HG03175 (cell line): ENCODE measurements around the gene RAC2.

ENCODE experiments used
- ATAC-seq: cut with Tn5 transposase; IDR thresholded peaks from one replicate; pipeline ENCODE4 v1.9.1; 2021; ENCODE audit warnings: mild to moderate bottlenecking, moderate library complexity; ENCODE audit not compliant: unreplicated experiment

The RAC2 gene

DNA sequence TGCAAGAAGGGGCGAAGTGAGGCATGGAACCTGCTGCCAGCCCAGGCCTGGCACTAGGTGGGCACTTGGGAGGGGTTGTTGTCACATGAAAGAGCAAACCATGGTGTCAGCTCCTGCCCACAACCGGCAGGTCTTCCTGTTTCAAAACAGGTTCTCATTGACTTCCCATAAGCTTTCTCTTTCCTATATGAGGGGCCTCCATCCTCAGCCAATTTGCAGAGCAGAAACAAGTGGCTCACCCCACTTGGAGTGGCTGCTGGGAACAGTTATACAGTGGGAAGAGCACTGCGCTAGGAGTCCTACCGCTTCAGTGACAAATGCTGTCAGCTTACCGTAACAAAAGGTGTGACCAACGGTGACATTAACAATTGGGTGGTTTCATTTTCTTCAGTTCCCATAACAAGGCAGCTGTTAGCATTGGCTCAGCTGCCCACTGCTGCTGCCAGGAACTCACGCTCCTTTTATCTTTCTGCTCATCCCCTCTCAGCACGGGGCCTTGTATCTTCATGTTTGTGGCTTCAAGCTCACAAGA is 21.6 kb downstream of the RAC2 start:
- no peak for ATAC-seq

DNA sequence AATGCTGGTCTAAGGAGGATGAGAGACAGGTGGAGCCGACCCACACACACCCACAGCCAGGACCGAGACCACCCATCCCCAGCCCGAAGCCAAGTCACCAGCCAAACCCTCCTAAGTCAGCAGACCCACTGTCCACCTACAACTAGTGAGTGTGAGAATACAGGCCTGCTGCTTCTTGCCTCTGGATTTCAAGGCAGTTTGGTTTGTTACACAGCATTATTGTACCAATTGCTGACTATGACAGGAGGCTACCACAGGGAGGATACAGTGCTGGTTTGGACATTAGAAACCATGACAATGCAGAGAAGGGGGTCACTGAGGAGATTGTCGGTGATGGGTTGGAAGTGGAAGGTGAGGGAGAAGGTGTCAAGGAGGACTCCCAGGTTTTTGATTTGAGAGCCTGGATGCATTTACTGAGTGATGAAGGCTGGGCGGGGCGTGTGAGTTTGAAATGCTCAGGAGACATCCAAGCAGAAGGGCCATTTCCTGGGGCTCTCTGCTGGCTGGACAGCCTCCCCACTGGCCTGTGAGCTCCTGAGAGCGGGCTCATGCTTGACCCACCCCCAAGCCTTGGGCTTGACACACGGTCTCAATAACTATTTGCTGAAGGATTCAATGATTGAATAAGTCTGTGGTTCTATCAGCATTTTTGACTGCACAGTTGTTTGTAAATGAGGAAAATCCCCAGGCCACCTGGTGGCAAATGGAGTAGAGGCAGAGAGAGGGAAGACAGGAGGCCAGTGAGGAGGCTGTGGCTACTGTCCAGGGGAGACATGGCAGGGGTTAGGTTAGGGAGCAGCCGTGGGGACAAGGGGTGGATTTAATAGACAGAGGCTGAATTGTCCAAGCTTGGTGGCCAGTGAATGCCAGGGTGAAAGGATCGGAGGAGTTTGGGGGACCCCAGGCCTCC is 22.4 kb downstream of the RAC2 start:
- ATAC-seq = no peak

DNA sequence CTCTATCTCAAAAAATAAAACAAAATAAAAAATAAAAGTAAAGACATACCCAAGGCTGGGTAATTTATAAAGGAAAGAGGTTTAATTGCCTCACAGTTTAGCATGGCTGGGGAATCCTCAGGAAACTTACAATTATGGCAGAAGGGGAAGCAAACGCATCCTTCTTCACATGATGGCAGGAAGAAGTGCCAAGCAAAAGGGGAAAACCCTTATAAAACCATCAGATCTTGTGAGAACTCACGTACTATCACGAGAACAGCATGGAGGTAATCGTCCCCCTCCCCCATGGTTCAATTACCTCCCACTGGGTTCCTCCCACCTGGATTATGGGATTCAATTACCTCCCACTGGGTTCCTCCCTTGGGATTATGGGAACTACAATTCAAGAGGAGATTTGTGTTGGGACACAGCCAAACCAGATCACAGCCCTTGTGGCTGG is 23.5 kb downstream of the RAC2 start:
- ATAC-seq = no peak

DNA sequence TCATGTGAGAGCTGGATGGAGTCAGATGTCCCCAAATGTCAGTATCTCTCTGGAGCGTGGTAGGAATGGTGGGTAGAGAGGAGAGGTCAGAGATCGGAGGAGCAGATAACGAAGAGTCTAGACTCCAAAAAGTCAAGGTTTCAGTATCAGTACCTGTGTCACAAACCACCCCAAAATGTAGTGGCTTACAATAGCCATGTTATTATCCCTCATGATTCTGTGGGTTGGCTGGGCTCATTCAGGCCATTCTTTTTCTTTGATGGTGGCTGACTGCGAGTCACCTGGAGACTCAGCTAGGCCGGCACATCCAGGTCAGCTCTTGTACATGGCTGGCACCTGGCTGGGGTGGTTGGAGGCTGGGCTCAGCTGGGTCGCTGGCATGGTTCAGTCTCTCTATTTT is 24.5 kb downstream of the RAC2 start:
- ATAC-seq = no peak

DNA sequence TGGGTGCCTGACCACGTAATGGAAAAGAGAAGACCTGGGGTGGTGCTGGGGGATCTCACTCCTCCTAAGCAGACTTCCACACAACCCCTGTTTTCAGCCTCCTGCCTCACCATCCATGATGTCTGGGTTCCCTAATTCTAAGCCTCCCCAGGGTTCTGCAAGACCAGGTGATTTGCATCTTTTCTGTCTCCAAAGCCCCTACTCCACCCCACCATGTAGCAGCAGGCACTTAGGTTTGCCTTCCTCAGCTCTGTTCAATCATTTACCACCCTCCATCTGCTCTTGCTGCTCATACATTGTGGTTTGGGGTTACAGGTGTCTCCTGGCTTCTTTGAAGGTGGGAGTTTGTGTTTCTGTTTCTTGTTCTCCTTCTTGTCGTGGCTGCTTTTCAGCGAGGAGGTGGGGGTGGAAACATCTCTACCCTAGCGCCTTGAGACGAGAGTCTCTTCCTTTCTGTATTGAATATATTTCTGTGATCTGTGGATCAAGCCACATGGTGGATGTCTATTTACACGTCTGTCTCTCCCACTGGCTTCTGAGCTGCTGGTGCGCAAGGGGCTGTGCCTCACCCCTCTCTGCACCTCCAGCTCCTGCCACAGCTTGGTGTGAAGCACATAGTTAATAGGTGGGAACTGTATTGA is 25.2 kb downstream of the RAC2 start:
- ATAC-seq = peak; percentile 88

DNA sequence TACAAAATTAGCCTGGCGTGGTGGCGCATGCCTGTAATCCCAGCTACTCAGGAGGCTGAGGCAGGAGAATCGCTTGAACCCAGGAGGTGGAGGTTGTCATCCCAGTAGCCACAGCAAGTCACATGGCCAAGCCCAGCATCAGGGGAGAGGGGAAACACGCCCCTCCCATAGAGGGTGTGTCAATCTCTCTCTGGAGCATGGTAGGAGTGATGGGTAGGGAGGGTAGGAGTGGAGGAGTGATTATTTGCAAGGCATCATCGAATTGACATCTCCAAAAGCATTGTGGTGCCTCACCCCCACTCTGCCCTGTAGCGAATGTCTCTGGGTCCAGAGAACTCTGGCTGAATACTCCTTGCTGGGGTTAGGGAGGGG is 25.7 kb downstream of the RAC2 start:
- ATAC-seq = no peak

DNA sequence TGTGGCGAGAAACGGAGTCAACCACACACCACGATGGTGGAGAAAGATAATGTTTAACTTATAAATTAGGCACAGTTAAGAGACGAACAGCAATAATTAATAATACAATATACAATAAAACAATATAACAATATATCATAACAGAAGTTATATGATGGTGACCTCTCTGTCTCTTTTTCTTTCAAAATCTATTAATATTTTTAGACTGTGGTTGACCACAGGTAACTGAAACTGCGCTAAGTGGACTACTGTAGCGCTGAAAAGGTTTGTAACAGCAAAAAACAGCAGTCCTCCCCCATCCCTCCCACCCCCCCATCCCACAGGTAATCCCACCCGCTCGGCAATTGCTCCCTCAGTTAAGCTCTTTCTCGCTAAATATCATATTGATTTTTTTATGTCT is 28.2 kb downstream of the RAC2 start:
- no peak for ATAC-seq

DNA sequence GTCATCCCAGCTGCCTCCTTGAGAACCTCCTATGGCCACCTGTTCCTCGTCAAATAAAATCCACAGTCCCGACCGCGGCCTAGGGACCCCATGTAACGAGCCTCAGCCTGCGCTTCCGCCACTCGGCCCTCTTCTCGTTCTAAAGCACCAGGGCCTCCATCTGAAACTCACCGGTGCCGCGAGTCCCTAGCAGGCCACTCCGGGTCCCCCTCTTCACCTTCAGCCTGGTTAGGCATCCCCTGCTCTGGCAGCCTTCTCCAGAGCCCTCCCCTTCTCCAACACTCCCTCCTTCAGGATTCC is 29.4 kb downstream of the RAC2 start:
- ATAC-seq = no peak

DNA sequence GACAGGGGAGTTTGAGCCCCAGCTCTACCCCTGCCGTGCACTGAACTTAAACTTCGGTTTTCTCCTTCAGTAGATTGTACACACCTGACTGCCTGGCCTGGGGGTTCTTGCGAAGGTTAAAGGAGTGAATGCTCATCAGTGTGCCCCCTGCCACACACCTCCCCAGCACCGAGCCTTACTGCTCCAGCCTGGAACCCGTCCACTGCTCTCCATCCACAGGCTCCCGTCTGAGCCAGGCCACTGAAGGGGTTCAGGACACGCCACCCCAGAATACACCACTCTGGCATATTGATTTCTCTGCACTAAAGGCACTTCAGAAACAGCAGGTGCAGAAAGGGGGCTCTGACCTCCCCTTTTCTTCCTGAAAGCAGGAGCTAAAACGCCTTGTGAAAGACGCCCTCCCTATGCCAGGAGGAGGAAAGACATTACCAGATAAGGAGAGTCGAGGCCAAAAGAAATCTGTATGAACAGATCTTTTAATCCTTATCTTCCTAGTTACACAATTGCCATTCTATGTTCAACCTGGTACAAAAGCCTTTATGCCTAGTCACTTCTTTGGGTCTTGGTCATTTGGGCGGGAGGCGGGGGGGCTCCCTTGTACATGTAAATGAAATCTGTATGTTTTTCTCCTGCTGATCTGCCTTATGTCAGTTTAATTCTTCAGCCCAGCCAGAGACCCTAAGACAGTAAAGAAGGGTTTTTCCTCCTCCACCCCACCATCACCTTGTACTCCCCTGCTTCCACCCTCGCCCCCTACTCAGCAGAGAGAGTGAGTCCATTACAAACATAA is 29.9 kb downstream of the RAC2 start:
- ATAC-seq = no peak

DNA sequence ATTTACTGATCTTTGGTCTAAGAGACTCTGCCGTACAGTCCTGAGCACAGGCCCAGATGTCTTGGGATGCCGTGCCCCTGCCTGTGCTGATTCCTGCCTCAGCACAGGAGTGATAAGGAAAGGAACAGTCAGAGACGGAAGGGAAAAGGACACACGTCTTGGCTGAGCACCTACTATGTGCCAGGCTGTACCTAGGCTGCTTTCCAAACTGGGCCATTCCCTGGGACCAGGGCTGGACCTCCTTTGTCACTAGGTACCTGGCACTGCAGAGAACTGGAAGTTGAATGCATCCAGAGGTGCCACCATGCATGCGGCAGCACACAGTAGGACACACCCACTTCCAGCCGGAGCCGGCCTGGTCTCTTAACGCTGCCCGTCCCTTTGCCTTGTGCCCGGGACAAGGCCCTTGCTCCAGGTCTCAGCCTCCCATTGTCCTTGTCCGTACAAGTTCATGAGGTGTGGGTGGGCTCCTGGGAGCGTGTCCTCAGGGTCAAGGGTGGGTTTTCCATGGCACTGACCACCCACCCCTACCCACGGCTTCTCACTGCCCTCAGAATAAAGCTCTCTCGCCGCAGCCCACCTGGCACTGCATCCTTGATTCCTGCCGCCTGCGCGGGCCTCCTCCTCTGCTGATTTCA is 30.7 kb downstream of the RAC2 start:
- ATAC-seq = no peak

DNA sequence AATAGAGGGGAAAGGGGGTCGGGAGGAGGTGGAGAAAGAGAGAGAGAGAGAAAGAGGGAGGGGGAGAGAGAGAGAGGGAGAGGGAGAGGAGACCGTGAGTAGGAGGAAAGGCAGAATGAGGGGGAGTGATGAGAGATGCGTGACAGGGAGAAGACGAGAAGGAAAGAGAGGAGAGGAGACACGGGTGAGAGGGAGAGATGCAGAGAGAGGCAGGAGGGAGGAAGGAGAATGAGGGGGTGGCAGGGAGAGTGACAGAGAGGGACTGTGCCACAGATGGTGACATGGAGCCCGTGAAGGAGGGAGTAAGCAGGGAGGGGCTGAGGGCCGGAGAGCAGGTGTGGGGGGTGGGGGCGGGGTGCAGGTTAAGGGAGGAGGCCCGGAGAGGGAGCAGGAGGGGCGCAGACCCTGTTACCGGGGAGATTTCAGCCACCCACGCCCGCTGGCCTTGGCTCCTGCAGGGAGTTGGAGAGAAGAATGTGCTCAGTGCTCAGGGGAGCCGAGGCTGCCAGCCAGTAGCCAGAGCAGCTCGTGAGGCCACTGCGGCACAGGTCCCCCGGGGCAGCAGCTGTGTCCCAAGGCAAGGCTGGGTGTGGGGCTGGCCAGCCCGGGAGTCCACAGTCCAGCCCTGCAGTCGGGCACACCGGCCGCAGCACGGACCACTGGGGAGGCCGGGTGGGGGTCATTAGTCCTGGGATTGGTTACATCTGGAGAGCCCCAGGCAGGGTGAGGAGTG is 31.7 kb downstream of the RAC2 start, which contains the start of gene SSTR3:
Gene SSTR3, minus strand, starts transcription at position 304 of the 733 bp plus-strand sequence. CDS start 4,674 bp downstream, outside the sequence.
- ATAC-seq = no peak

DNA sequence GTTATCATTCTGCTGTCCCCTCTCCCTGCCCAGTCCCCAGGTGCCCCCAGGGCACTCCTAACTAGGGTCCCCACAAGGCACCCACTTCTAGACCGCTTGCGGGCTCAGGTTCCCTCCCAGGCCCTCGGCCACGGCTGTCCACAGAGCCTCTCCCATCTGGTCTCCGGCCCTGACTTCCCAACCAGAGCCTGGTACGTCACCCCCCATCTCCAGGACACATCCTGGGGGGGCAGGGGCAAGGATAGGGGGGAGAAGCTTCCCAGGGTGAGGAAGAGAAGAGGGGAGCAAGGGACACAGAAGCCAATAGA is 32.2 kb downstream of the RAC2 start:
- no peak for ATAC-seq

DNA sequence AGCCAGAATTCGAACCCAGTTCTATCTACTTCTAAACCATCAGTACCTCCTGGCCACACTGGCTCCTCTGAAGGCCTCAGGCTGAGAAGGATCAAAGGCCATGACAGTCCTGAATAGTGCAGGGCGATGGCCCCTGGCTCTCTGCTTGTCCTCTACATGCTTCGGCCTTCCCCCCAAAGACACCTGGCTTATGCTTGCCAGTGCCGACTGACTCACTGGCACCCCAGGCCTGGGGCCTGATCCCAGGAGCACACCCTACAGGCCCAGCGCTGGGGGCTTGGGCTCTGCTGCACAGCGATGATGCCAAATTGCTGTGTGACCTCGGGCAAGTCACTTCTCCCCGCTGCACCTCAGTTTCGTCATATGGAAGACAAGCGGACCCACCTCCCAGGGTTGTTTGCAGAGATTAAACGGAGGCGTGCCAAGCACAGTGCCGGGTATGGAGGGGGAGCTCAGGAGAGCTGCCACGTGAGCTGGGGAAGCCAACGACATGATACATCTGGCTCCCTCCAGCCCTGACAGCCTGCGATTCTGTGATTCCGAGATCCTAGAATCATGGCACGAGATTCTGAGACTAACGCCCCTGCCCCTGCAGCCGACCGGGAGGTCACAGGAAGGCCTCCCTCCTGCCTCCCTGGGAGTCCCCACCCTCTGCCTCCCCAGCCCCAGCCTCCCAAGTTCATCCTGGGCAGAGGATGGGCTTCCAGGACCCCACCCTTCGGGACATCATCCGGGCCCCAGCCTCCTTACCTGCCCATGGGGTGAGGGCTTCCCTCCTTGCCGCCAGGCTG is 32.8 kb downstream of the RAC2 start:
- no peak for ATAC-seq

DNA sequence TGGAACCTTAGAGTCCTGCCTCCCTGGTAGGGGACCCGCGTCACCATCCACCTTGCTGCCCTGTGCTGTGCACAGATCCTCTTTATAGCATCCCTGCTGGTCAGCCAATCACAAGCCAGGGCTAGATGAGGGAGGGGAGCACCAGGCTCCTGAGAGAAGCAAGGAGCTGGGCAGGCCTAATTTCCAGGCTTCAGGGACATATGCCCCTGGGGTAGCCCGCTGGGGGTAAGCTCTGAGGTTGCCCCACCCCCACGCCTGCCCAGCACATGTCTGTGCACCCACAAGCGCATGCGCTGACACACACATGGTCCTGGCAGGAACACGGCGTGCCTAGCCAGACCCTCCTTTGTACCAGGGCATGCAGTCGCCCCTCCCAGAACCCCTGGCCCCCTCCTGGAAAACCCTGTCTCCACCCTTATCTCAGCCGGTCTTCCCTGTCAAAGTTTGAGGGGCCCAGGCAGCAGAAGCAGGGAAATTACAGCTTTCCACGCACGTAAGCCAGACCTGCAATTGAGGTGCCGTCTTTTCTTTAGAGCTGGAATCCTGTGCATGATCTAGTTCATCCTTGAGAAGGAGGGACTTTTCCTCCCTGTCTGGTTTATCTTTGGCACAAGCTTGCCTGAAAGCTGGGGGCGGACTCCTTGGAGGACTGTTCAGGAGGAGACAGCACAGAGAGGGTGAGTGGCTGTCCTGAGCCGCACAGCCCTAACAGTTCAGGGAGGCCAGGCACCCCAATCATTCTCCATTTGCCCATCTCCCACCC is 33.8 kb downstream of the RAC2 start:
- no peak for ATAC-seq

DNA sequence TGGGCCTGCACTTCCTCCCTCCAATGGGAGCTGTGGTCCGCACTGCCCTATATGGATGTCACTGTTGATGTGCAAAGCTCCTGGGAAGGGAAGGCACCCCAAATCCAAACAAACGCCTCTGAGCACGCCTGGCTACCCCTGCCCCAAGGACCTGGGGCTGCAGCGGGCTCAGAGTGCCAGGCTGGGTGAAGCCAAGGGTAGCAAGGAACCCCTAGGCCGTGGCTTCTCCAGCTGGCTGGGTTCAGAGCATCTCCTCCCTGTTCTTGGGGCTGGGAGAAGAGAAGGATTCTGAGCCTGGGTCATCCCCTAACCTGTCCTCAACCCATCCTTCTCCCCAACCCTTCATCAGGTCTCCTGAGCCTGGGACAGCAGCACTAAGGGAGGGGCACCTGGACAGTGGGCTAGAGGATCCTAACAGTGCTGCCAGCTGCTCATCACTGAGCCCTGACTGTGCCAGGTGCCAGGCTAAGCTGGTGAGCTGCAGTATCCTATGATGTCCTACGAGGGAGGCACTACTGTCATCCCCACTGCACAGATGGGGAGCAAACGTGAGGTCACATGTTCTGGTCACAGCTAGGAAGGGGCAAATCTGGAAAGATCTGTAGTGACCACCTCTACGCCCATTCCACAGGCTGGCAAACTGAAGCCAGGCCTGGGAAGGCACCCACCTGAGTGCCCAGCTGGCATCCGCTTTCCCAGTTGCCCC is 34.8 kb downstream of the RAC2 start:
- no peak for ATAC-seq

DNA sequence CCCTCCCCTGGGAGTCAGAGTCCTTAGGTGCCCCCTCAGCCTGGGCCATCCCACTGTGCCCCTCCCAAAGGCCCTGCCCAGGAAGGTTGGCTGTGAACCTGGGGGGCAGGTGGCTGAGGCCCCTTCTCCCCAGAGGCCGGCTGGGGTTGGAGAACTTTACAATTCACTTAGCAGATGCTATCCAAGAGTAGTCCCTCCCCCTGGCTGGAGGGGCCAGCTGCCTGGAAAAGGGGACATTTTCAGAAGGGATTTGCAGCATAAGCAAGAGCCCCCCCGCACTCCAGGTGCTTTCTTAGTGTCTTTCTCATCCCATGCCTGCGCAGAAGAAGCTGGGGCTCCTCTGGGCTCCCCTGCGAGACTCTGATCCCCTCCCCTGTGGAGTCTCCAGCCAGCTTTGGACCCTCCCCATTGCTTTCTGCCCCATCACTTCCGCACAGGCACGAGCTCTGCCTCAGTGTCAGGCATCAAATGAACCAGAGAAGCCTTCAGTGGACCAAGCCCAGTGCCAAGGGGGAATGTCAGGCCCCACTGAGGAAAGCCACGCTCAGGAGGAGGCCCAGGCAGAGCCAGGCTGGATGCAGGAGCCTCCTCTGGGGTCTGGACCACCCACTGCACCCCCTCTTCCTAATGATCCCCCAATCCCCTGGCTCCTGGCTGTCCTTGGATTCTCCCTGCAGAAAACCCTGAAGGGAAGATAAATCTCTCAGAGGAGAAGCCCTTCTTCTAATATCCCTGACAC is 35.5 kb downstream of the RAC2 start:
- no peak for ATAC-seq

DNA sequence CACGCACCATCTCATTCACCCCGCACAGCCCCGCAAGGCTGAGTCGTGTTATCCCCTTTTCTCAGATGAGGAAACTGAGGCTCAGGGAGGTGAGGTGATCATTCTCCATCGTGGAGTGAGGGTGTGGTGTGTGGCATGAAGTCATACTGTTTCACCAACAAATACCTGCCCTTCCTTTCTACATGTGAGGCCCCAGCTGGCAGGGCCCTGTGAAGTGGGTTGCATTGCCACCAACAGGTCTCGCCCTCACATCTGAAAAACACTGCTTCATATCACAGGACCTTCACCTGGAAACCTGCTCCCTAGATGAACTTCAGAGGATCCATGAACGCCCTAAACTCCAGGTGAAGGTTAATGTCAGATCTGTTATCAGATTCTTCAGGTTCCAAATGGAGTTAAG is 36.1 kb downstream of the RAC2 start:
- no peak for ATAC-seq
